HepG2 (cell line): ENCODE results near the gene CERS4. TPM values are rescaled to one million over a fixed set of nuclear protein-coding genes. Genes with fewer than 3 reads are reported as not detected.
A peak's percentile ranks its signal among the peaks of the same experiment; 100 is the strongest.

Experiments
- MEF2D ChIP-seq: sonication (generic); formaldehyde crosslinking; IDR thresholded peaks from 2 replicates; pipeline ENCODE4 v1.5.1; 2020; ENCODE audit warnings: mild to moderate bottlenecking, missing genetic modification reagents
- POLR2A ChIP-seq, 2 experiments: IDR thresholded peaks; 2 replicates each; pipeline ENCODE4 v1.6.1; 2011; ENCODE audit warnings: low read depth in 2 of 2, low read length in 2 of 2, mild to moderate bottlenecking in 1 of 2, moderate library complexity in 1 of 2; ENCODE audit not compliant: insufficient read depth in 1 of 2
- POLR2G ChIP-seq: fragments of 200-400 bp; formaldehyde crosslinking; IDR thresholded peaks from 2 replicates; pipeline ENCODE4 v1.6.1; 2018; ENCODE audit warnings: mild to moderate bottlenecking, low read depth, low read length, moderate library complexity
- RBM22 ChIP-seq: fragments of 200-400 bp; formaldehyde crosslinking; optimal IDR thresholded peaks from 2 replicates; pipeline ENCODE3; 2017; ENCODE audit warnings: mild to moderate bottlenecking, low read length, moderate library complexity
- ZFP36L2 ChIP-seq: sonication (generic); formaldehyde crosslinking; IDR thresholded peaks from 2 replicates; pipeline ENCODE4 v1.4.0; 2020; ENCODE audit warnings: missing genetic modification reagents
- polyA plus RNA-seq, 8 experiments: library from polyadenylated mRNA; depleted of rRNA in 3 of 8; stranded (reverse) in 7 of 8; unstranded in 1 of 8; fragments of >200 nt; fragmentation: Illumina TruSeq in 4 of 8; extraction: Trizol in 4 of 8; gene quantifications; 2 replicates each; pipeline versions ENCODE4 v1.2.1 to v1.2.3, GENCODE V29; 2011 to 2016; ENCODE audit warnings: low read depth in 4 of 8, missing spikeins in 1 of 8, mixed read lengths in 1 of 8; ENCODE audit not compliant: insufficient read depth in 1 of 8
- total RNA-seq, 5 experiments: library from RNA; depleted of rRNA; stranded (reverse); fragments of >200 nt; fragmentation: Illumina TruSeq; extraction: Trizol; gene quantifications; 2 replicates each; pipeline ENCODE4 v1.2.3, GENCODE V29; 2016; ENCODE audit warnings: low read depth in 1 of 5
- TF ChIP-seq, protein P1 (sequence below): sonication (generic); formaldehyde crosslinking; IDR thresholded peaks from one replicate; pipeline ENCODE4 v1.5.1; 2020; ENCODE audit warnings: mild to moderate bottlenecking, missing genetic modification reagents; ENCODE audit errors: not compliant biosample characterization
- TF ChIP-seq, protein P2 (sequence below): sonication (generic); formaldehyde crosslinking; IDR thresholded peaks from 2 replicates; pipeline ENCODE4 v1.5.0; 2020; ENCODE audit warnings: missing genetic modification reagents
- TF ChIP-seq, protein P3 (sequence below): sonication (generic); formaldehyde crosslinking; IDR thresholded peaks from 2 replicates; pipeline ENCODE4 v1.4.0; 2020; ENCODE audit warnings: mild to moderate bottlenecking, missing genetic modification reagents, borderline replicate concordance
- TF ChIP-seq, protein P4 (sequence below): IDR thresholded peaks from 2 replicates; pipeline ENCODE4 v1.6.1; 2016; ENCODE audit warnings: missing genetic modification reagents, missing compliant biosample characterization

The CERS4 gene
- total and polyA plus RNA-seq, 2 of the 13 experiments (the other 11 are each of a cell fraction or from before 2014, with no cell fraction given): 74.7 to 83.5 TPM

DNA sequence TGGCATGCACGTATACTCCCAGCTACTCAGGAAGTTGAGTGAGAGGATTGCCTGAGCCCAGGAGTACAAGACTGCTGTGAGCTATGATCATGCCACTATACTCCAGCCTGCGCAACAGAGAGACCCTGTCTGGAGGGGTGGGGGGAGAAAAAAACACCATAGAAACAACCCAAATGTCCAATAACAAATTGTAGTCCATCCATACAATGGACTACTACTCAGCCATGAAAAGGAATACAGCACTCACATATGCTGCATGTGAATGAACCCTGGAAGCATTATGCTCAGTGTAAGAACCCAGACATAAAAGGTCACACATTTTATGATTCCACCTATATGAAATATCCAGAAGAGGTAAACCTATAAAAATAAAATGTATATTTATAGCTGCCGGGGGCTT is 56.7 kb downstream of the CERS4 start (continued):
- TF ChIP-seq, protein P1, sequence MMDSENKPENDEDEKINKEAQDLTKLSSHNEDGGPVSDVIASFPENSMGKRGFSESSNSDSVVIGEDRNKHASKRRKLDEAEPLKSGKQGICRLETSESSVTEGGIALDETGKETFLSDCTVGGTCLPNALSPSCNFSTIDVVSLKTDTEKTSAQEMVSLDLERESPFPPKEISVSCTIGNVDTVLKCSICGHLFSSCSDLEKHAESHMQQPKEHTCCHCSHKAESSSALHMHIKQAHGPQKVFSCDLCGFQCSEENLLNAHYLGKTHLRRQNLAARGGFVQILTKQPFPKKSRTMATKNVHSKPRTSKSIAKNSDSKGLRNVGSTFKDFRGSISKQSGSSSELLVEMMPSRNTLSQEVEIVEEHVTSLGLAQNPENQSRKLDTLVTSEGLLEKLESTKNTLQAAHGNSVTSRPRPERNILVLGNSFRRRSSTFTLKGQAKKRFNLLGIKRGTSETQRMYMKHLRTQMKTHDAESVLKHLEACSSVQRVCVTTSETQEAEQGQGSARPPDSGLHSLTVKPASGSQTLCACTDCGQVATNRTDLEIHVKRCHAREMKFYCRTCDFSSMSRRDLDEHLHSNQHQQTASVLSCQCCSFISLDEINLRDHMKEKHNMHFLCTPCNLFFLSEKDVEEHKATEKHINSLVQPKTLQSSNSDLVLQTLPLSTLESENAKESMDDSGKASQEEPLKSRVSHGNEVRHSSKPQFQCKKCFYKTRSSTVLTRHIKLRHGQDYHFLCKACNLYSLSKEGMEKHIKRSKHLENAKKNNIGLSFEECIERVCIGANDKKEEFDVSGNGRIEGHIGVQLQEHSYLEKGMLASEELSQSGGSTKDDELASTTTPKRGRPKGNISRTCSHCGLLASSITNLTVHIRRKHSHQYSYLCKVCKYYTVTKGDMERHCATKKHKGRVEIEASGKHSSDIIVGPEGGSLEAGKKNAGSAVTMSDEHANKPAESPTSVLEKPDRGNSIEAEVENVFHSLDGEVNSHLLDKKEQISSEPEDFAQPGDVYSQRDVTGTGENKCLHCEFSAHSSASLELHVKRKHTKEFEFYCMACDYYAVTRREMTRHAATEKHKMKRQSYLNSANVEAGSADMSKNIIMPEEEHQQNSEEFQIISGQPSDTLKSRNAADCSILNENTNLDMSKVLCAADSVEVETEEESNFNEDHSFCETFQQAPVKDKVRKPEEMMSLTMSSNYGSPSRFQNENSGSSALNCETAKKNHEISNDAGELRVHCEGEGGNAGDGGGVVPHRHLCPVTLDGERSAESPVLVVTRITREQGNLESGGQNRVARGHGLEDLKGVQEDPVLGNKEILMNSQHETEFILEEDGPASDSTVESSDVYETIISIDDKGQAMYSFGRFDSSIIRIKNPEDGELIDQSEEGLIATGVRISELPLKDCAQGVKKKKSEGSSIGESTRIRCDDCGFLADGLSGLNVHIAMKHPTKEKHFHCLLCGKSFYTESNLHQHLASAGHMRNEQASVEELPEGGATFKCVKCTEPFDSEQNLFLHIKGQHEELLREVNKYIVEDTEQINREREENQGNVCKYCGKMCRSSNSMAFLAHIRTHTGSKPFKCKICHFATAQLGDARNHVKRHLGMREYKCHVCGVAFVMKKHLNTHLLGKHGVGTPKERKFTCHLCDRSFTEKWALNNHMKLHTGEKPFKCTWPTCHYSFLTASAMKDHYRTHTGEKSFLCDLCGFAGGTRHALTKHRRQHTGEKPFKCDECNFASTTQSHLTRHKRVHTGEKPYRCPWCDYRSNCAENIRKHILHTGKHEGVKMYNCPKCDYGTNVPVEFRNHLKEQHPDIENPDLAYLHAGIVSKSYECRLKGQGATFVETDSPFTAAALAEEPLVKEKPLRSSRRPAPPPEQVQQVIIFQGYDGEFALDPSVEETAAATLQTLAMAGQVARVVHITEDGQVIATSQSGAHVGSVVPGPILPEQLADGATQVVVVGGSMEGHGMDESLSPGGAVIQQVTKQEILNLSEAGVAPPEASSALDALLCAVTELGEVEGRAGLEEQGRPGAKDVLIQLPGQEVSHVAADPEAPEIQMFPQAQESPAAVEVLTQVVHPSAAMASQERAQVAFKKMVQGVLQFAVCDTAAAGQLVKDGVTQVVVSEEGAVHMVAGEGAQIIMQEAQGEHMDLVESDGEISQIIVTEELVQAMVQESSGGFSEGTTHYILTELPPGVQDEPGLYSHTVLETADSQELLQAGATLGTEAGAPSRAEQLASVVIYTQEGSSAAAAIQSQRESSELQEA: no peak
- 0 out of 4 replicates have a peak, but pooled peaks have one; percentile 8 to 38 for TF ChIP-seq POLR2A (IDR thresholded peaks at IDR 0.05; ENCODE audit: insufficient read depth in 1 of 2, low read depth in 2 of 2, low read length in 2 of 2)
- TF ChIP-seq MEF2D (CRISPR knock-in tag): no peak
- peak; percentile 42; the same call in 1 of the 2 replicates for TF ChIP-seq POLR2G
- TF ChIP-seq ZFP36L2 (CRISPR knock-in tag): no peak
- TF ChIP-seq, protein P2, sequence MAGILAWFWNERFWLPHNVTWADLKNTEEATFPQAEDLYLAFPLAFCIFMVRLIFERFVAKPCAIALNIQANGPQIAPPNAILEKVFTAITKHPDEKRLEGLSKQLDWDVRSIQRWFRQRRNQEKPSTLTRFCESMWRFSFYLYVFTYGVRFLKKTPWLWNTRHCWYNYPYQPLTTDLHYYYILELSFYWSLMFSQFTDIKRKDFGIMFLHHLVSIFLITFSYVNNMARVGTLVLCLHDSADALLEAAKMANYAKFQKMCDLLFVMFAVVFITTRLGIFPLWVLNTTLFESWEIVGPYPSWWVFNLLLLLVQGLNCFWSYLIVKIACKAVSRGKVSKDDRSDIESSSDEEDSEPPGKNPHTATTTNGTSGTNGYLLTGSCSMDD (CRISPR knock-in tag): no peak
- TF ChIP-seq, protein P3, sequence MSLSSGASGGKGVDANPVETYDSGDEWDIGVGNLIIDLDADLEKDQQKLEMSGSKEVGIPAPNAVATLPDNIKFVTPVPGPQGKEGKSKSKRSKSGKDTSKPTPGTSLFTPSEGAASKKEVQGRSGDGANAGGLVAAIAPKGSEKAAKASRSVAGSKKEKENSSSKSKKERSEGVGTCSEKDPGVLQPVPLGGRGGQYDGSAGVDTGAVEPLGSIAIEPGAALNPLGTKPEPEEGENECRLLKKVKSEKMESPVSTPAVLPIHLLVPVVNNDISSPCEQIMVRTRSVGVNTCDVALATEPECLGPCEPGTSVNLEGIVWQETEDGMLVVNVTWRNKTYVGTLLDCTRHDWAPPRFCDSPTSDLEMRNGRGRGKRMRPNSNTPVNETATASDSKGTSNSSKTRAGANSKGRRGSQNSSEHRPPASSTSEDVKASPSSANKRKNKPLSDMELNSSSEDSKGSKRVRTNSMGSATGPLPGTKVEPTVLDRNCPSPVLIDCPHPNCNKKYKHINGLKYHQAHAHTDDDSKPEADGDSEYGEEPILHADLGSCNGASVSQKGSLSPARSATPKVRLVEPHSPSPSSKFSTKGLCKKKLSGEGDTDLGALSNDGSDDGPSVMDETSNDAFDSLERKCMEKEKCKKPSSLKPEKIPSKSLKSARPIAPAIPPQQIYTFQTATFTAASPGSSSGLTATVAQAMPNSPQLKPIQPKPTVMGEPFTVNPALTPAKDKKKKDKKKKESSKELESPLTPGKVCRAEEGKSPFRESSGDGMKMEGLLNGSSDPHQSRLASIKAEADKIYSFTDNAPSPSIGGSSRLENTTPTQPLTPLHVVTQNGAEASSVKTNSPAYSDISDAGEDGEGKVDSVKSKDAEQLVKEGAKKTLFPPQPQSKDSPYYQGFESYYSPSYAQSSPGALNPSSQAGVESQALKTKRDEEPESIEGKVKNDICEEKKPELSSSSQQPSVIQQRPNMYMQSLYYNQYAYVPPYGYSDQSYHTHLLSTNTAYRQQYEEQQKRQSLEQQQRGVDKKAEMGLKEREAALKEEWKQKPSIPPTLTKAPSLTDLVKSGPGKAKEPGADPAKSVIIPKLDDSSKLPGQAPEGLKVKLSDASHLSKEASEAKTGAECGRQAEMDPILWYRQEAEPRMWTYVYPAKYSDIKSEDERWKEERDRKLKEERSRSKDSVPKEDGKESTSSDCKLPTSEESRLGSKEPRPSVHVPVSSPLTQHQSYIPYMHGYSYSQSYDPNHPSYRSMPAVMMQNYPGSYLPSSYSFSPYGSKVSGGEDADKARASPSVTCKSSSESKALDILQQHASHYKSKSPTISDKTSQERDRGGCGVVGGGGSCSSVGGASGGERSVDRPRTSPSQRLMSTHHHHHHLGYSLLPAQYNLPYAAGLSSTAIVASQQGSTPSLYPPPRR (CRISPR knock-in tag): no peak
- TF ChIP-seq RBM22: peak; percentile 57
- TF ChIP-seq, protein P4, sequence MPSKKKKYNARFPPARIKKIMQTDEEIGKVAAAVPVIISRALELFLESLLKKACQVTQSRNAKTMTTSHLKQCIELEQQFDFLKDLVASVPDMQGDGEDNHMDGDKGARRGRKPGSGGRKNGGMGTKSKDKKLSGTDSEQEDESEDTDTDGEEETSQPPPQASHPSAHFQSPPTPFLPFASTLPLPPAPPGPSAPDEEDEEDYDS (CRISPR knock-in tag): no peak
